ENCODE results near the gene MAVS.

MAVS gene

DNA sequence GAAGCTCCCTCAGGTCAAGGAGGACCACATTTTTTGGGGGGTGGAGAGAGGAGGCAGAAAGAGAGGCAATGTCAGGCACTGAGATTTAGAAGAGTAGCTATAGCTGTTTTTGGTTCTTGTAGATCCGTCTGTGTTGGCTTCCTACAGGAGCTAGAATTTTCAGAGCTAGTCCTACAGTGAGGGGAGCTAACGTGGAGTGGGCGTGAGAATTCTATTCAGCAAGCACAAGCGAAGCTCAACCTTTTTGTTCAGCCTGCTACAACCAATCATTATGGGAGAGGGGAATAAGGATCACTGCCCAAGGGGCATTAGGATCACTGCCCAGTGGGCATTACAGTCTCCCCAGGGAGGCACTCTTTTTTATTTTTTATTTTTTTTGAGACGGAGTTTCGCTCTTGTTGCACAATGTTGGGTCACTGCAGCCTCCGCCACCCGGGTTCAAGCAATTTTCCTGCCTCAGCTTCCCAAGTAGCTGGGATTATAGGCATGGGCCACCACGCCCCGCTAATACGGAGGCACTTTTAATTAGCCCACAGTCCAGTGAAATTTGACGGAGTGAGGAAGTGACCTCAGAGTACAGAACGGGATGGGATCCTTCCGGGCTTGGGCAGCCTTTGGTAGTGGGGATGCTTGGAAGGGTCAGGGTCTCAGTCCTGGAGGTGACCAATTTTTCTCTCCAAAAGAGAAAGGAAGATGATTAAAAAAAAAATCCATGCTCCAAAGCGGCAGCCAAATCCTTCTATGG lies 41.4 kb downstream of the MAVS start:
- Histone ChIP-seq H3K4me3 (ENCODE audit: low read depth, low read length) (peak overlapping the region; percentile 91), H3K36me3 (replicated peaks) (no peaks in the 10 kb centered on the region), H3K27me3 (replicated peaks) (no peaks in the 10 kb centered on the region), H3K27ac (peak overlapping the region; percentile 87)
- in situ Hi-C loops (cut with HindIII; ENCODE audit: low pct_ligation_motif_present, low sequenced_read_pairs), result no loop called here
- TF ChIP-seq, protein P1, sequence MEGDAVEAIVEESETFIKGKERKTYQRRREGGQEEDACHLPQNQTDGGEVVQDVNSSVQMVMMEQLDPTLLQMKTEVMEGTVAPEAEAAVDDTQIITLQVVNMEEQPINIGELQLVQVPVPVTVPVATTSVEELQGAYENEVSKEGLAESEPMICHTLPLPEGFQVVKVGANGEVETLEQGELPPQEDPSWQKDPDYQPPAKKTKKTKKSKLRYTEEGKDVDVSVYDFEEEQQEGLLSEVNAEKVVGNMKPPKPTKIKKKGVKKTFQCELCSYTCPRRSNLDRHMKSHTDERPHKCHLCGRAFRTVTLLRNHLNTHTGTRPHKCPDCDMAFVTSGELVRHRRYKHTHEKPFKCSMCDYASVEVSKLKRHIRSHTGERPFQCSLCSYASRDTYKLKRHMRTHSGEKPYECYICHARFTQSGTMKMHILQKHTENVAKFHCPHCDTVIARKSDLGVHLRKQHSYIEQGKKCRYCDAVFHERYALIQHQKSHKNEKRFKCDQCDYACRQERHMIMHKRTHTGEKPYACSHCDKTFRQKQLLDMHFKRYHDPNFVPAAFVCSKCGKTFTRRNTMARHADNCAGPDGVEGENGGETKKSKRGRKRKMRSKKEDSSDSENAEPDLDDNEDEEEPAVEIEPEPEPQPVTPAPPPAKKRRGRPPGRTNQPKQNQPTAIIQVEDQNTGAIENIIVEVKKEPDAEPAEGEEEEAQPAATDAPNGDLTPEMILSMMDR (IDR thresholded peaks at IDR 0.05; ENCODE audit: low read depth, low read length, missing control alignments), result no peak
- DNase-seq, result peak; percentile 29

DNA sequence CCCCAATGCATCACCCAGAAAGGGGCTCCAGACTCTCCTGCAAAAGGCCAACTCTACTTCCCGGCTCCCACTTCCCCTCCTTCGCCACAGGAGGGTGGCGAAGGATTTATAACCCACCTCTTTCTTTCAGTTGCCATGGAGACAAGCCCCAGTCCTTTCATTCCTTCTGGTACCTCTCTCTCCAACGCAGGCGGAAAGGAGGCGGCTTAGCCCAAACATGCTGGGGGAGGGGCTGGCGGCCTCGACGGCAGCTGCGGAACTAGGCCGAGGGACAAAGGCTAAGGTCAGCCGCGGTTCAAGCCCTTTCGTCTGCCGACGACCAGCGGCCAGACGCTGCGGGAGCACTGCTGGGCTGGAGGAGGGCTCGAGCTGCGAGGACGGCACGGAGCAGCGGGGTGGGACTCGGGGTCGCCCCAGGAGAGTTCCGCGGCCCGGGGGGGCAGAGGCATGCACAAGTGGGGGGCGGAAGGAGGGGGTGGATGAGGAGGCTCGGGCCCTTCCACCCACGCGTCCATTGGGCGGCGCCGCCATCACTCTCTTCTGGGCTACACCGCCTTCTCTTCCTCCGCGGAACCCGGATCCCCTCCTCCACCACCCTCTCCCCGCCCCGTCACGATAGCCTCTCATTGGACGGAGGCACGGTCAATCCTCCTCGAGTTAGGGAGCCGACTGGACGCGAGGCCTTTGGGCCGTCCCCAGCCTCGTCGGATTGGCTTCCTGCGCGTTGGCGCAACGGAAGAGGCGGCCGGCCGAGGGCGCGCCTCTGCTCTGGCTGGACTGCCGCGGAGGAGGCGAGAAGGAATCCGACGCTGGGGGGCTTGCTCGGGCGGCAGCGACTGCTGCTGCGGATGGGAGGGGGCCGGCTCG lies 42.2 kb downstream of the MAVS start, which contains the start of gene PANK2:
Gene PANK2, plus strand, starts transcription at position 766 of the 867 bp plus-strand sequence.
- H3K36me3 ChIP-seq (replicated peaks), result no peaks in the 10 kb centered on the region
- H3K27me3 ChIP-seq (replicated peaks), result no peaks in the 10 kb centered on the region
- H3K4me3 ChIP-seq (ENCODE audit: low read depth, low read length), result peak within 1 kb of the TSS; percentile 91
- DNase-seq, result peak; percentile 99
- in situ Hi-C loops (cut with HindIII; ENCODE audit: low pct_ligation_motif_present, low sequenced_read_pairs), result no loop called here
- peak within 1 kb of the TSS; percentile 87 for H3K27ac ChIP-seq
- TF ChIP-seq, protein P1 (IDR thresholded peaks at IDR 0.05; ENCODE audit: low read depth, low read length, missing control alignments), result peak; percentile 73

DNA sequence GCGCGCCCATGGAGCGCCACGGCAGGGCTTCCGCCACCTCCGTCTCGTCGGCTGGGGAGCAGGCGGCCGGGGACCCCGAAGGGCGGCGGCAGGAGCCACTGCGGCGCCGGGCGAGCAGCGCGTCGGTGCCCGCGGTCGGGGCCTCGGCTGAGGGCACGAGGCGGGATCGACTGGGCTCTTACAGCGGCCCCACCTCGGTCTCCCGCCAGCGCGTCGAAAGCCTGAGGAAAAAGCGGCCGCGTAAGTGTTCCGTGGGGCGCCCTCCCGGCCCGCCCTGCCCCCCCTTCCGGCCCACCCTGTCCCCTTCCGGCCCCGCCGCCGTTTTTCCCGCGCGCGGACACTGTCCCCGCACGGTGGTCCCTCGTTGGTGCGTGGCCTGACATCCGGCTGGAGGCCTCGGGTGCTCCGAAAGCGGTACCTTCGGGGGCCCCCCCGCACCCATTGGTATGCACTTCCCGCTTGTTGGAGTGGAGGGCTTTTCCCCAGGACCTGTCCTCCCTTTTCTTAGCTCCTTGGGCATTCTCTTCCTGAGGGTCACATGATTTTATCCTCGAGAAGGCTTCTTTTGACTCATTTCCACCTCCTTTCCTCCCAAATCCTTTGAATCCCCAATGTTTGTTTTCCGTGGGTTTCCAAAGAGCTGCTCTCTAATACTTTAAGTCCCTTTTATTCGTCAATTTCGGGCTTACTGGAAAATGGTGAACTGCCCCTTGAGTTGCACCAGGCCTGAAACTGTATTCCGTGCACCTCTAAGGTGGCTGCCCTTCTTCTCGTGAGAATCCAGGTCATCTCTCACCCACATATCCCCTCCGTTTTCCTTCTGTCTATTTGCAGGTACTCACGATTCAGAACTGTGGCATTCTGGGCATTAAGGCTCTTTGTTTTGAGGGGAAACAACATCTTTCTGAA lies 43.1 kb downstream of the MAVS start:
- DNase-seq, result no peak
- Histone ChIP-seq H3K27me3 (replicated peaks) (no peaks in the 10 kb centered on the region), H3K27ac (peak overlapping the region; percentile 82), H3K36me3 (replicated peaks) (no peaks in the 10 kb centered on the region), H3K4me3 (ENCODE audit: low read depth, low read length) (peak overlapping the region; percentile 91)
- in situ Hi-C loops (cut with HindIII; ENCODE audit: low pct_ligation_motif_present, low sequenced_read_pairs), result no loop called here
- TF ChIP-seq, protein P1 (IDR thresholded peaks at IDR 0.05; ENCODE audit: low read depth, low read length, missing control alignments), result no peak

DNA sequence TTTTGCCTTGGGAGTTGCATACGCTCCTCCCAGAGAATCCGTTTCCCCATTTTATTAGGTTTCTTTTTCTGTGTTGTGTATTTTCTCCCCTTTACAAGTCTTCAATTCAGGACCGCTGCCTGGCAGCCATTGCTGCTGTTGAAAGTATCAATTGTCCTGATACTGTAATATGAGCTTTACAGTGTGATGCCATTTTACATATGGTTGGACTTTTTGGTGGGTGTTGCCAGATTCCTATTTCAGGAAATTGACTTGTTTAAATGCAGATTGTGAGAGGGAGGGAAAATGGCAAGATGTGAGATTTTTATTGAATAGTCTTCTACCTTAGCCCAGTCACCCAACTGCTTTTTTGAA lies 43.7 kb downstream of the MAVS start:
- Histone ChIP-seq H3K36me3 (replicated peaks) (peaks cover 3% of the 10 kb centered on the region), H3K27ac (peak overlapping the region; percentile 82), H3K4me3 (ENCODE audit: low read depth, low read length) (peak overlapping the region; percentile 91), H3K27me3 (replicated peaks) (no peaks in the 10 kb centered on the region)
- in situ Hi-C loops (cut with HindIII; ENCODE audit: low pct_ligation_motif_present, low sequenced_read_pairs), result no loop called here
- TF ChIP-seq, protein P1 (IDR thresholded peaks at IDR 0.05; ENCODE audit: low read depth, low read length, missing control alignments), result no peak
- no peak for DNase-seq
